ENCODE results near the gene KRT6B.

- TF ChIP-seq CTCF (IDR thresholded peaks at IDR 0.05), result no peak
- no peak for TF ChIP-seq POLR2A (IDR thresholded peaks at IDR 0.05)
Measured at GRCh38 chr12:52455821-52456220, 3.9 kb upstream of the KRT6B start.
